Measurements from ENCODE around the gene WDR41. TPM values are rescaled to one million over a fixed set of nuclear protein-coding genes. Genes with fewer than 3 reads are reported as not detected.

Gene WDR41
- total and polyA plus RNA-seq, 9 of the 15 experiments (the other 6 are each of a cell fraction or from before 2014, with no cell fraction given) = 33.6 to 67.2 (median 55.5) TPM

DNA sequence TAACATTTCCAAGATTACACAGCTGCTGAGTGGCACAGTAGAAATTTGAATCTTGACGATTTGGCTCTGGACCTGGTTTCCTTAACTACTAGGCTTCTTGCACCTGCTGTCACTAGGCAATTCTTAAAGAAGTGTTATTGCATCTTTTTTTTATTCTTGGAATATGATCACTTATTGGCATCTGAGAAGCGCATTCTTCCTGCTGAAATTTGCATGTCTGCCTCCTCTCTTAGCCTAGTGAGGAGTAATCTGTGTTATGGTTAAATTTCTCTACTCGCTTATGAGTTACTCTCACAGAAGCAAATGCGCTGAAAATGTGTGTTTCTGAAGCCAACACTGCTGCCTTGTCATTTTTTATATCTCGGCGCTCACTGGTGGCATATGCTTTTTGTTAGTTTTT is 89.3 kb downstream of the WDR41 start (continued):
- TF ChIP-seq, protein P1, sequence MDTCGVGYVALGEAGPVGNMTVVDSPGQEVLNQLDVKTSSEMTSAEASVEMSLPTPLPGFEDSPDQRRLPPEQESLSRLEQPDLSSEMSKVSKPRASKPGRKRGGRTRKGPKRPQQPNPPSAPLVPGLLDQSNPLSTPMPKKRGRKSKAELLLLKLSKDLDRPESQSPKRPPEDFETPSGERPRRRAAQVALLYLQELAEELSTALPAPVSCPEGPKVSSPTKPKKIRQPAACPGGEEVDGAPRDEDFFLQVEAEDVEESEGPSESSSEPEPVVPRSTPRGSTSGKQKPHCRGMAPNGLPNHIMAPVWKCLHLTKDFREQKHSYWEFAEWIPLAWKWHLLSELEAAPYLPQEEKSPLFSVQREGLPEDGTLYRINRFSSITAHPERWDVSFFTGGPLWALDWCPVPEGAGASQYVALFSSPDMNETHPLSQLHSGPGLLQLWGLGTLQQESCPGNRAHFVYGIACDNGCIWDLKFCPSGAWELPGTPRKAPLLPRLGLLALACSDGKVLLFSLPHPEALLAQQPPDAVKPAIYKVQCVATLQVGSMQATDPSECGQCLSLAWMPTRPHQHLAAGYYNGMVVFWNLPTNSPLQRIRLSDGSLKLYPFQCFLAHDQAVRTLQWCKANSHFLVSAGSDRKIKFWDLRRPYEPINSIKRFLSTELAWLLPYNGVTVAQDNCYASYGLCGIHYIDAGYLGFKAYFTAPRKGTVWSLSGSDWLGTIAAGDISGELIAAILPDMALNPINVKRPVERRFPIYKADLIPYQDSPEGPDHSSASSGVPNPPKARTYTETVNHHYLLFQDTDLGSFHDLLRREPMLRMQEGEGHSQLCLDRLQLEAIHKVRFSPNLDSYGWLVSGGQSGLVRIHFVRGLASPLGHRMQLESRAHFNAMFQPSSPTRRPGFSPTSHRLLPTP (IDR thresholded peaks at IDR 0.05; ENCODE audit: borderline replicate concordance, extremely low read depth, insufficient read length) = no peak
- no peak for TF ChIP-seq BMI1 (IDR thresholded peaks at IDR 0.05; ENCODE audit: low read length)
- TF ChIP-seq, protein P2, sequence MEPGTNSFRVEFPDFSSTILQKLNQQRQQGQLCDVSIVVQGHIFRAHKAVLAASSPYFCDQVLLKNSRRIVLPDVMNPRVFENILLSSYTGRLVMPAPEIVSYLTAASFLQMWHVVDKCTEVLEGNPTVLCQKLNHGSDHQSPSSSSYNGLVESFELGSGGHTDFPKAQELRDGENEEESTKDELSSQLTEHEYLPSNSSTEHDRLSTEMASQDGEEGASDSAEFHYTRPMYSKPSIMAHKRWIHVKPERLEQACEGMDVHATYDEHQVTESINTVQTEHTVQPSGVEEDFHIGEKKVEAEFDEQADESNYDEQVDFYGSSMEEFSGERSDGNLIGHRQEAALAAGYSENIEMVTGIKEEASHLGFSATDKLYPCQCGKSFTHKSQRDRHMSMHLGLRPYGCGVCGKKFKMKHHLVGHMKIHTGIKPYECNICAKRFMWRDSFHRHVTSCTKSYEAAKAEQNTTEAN (CRISPR knock-in tag; IDR thresholded peaks at IDR 0.05) = no peak
- no peak for TF ChIP-seq HMGN3 (IDR thresholded peaks at IDR 0.05; ENCODE audit: borderline replicate concordance, extremely low read depth, insufficient read length, low read depth, low read length)
- no peak for TF ChIP-seq ZBTB17 (CRISPR knock-in tag; IDR thresholded peaks at IDR 0.05)
- no peak for TF ChIP-seq ZNF830 (CRISPR knock-in tag; IDR thresholded peaks at IDR 0.05)
- no peak for TF ChIP-seq EP400 (IDR thresholded peaks at IDR 0.05)

DNA sequence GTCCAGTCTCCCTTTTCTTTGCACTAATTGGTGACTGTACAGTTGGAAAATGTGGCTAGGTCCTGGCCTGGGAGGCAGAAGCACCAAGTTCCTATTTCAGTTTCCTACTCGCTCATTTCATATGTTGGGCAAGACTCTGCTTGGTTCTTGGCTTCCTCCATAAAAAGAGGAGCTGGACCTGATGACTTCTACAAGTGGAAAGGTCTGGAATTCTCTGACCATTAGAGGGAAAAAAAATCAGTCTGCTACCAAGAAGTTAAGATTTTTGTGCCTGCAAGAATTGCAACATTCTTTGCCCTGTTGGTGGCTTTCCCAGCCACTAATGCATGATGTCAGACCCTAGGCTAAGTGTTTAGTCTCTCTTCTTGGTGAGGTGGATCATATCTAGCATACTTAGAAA is 91.5 kb downstream of the WDR41 start:
- H3K4me1 ChIP-seq (replicated peaks in 1 of 2; ENCODE audit: control insufficient read depth in 2 of 2, insufficient read depth in 2 of 2, low read length in 2 of 2) = no peaks in the 10 kb centered on the region
- TF ChIP-seq KLF16 (IDR thresholded peaks at IDR 0.05) = no peak
- TF ChIP-seq ZNF217 (CRISPR knock-in tag; IDR thresholded peaks at IDR 0.05) = no peak
- no peak for TF ChIP-seq SIN3A (IDR thresholded peaks at IDR 0.05; ENCODE audit: borderline replicate concordance in 2 of 2, control insufficient read depth in 1 of 2, low read depth in 2 of 2, low read length in 2 of 2)
- TF ChIP-seq, protein P3, sequence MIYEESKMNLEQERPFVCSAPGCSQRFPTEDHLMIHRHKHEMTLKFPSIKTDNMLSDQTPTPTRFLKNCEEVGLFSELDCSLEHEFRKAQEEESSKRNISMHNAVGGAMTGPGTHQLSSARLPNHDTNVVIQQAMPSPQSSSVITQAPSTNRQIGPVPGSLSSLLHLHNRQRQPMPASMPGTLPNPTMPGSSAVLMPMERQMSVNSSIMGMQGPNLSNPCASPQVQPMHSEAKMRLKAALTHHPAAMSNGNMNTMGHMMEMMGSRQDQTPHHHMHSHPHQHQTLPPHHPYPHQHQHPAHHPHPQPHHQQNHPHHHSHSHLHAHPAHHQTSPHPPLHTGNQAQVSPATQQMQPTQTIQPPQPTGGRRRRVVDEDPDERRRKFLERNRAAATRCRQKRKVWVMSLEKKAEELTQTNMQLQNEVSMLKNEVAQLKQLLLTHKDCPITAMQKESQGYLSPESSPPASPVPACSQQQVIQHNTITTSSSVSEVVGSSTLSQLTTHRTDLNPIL (CRISPR knock-in tag; IDR thresholded peaks at IDR 0.05) = no peak
- no peak overlapping the region for H3K4me3 ChIP-seq
- no TSS peak for BruUV-seq (replicated peaks)
- WGBS (ENCODE audit: insufficient coverage, low coverage, missing lambda C conversion rate) = 0% methylated on average over 1 of the region's 1 CpG
- H4K20me1 ChIP-seq (replicated peaks; ENCODE audit: control insufficient read depth, insufficient read depth, low read length) = no peaks in the 10 kb centered on the region
- intact Hi-C loops (cut with micrococcal nuclease) (no loop called here), in situ Hi-C loops (cut with MboI) (no loop called here)
- no peak overlapping the region for H3K4me2 ChIP-seq (ENCODE audit: insufficient read depth, low read length)
- POLR2A ChIA-PET = no interaction called here
- DNase-seq (ENCODE audit: extremely low read depth in 1 of 4, low spot score in 3 of 4) (no peak), FAIRE-seq (no peak), ATAC-seq (no peak)
- H3K9me1 ChIP-seq (ENCODE audit: control insufficient read depth, insufficient read depth, low read length) = no peaks in the 10 kb centered on the region
- no peak overlapping the region for H3K9ac ChIP-seq (ENCODE audit: insufficient read depth in 1 of 2, low read depth in 2 of 2, low read length in 2 of 2)
- no peaks in the 10 kb centered on the region for H3K9me3 ChIP-seq (replicated peaks; ENCODE audit: control insufficient read depth, insufficient read depth, low read depth, low read length)
- CTCF ChIA-PET (ENCODE audit: low intra/inter-chr PET ratio) = no interaction called here
- no peak overlapping the region for H3K27ac ChIP-seq (ENCODE audit: extremely low read depth, low read depth, low read length)
- no peaks in the 10 kb centered on the region for H3K36me3 ChIP-seq (ENCODE audit: control insufficient read depth, insufficient read depth, low read length)
- no peaks in the 10 kb centered on the region for H3K79me2 ChIP-seq (ENCODE audit: control insufficient read depth, insufficient read depth, low read length)
- no peak overlapping the region for H2AFZ ChIP-seq (ENCODE audit: low read depth, low read length)
- peaks cover 15 to 28% of the 10 kb centered on the region in 2 experiments for H3K27me3 ChIP-seq (ENCODE audit: control insufficient read depth in 2 of 2, insufficient read depth in 2 of 2, low read length in 2 of 2)

All from K562 (cell line).